Embryonic facial prominence (tissue), 1 donor: ENCODE data around the gene PLOD2.

Experiments
- DNase-seq: peaks from one replicate; pipeline ENCODE4 v3.0.0-alpha.2; 2016; ENCODE audit errors: extremely low spot score

PLOD2 gene

DNA sequence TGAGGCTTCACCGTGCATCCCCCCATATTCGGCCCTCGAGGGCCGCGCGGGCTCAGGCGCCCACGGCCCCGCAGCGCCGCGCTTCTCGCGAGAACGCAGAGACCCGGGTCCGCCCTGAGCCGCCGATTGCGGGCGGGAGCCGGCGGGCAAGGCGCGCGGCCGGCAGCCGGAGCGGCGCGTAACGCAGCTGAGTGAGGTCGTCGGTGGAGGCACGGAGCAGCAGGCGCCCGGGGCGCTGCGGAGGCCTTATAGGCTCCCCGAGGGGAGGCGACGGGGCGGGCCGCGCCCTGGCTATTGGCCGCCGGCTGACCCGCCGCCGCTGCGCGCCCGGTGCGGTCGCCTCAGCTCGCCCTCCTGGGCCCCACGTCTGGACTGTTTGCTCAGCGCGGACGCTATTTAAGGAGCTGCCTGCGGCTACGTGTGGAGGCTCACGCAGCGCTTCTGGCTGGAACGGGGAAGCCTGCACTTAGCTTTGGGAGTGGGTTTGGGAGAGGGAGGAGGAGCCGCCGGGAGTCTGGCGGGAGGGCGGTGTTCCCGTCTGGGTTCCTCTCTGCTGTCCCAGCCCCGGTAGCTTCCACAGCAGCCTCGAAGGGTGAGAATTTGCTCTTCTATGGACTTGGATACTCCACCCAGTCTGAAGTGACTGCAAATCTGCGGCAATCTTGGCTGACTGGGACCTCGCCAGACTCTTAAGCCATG, at the start of gene PLOD2:
TSS of gene PLOD2 (minus strand) at position 221 of the 699 bp plus-strand sequence. CDS start at position 26, 195 bp downstream.
- DNase-seq, result peak; percentile 72

DNA sequence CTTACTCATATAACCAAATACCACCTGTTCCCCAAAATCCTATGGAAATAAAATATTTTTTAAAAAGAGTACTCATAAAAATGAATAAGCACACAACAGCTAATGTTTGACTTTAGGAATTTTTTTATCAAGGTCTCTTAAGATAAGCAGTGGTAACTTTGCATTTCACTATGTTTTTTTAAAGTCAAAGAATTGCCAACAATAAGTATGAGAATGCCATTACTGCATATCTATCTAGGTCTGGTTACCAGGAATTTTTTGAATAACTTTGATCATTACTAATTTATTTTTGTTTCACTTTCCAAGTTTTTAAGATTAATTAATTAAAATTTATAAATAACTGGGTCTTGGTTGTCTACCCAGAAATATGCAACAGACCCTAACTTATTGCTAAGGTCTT, 48.4 kb upstream of the PLOD2 start:
- DNase-seq, result no peak

DNA sequence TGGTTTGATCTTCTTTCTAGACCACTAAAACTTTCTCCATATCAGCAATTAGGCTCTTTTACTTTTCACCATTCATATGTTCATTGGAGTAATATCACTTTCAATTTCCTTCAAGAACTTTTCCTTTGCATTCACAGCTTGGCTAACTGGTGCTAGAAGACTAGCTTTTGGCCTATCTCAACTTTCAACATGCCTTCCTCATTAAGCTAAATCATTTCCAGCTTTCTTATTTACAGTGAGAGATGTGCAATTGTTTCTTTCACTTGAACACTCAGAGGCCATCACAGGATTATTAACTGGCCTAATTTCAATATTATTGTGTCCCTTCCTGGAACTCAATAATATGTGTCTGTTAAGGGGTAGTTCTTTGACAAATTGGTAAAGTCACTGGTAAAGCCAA, 42.8 kb upstream of the PLOD2 start:
- no peak for DNase-seq

DNA sequence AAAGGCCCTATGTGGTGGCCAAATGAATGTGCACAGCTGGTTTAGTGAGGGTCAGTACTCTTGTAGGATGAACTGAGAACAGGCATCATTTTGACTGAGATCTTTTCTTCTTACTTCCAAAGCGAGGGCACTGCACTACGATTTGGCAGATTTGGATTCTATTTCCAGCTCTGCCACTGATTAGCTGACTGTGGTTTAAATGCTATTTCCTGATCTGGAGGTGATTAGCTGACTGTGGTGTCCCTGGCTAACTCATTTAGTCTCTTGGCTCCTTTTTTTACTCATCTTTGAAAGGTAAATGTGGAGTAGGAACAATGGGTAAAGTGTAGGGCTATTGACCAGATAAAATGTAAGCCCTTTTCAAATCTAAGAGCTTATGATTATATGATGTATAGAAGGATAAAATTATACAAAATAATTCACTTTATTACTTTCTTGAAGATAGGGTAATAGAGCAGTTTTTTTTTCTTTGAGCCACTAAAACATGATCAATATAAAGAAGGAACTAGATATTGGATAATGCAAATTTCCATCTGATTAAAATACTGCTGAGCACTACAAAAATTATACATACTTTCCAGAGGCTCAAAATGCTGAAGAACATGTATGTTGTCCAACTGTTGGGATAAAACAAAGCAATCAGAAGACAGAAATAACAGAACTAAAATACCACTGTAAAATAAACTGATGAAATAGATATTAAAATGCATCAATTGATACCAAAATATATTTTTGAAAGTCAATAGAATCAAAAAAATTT, 39.7 kb upstream of the PLOD2 start:
- no peak for DNase-seq

DNA sequence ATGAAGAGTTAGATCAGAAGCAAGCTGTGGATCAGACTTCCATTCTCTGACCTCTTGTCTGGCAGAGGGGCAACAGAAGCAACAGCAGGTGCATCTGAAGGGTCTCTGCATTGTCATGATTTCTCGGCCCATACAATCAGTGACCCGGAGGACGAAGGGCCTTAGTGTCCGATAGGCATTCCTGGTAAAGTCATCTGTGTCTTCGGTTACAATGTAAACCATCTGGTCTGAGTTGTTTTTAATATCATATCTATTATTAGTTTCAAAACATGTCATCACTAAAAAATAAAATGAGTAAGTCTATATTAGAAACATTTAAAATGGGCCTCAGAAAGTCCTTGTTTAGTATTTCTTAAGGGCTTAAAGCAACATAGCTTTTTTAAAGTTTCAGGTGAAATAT, 38.8 kb upstream of the PLOD2 start:
- no peak for DNase-seq

DNA sequence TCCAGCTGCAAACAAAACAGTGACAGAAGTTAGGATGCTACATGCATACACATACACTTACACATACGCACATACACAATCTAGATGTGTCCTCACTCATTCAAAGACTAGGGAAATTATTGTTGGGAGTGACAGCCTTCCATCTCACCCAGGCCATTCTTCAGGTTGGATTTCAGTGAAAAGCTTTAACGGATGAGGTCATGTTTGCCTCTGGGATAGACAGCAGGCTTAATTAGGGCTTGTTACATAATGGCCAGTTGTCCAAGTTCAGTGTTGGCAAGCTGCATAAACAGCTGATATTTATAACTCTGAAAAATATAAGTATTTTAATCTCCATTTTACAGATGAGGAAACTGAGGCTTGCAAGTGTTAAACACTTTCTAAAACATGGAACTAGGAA, 35.8 kb upstream of the PLOD2 start:
- DNase-seq, result no peak

DNA sequence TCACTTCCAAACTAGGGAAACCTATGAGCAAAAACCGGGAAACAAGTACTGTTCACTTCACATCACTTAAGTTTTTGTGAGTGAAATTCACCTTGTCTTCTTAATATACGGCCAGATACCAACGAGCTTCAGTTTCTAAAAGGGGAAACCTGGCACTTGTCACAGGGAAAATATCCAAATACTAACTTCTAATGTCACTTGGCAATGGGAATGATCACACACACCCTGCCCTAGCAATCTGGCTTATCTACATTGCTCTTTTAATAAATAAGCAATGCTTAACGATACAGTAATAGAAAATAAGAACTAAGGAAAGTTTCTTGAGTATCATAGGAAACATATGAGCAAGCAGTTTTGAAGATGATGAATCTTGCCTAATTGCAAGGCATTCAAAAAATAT, 34.6 kb upstream of the PLOD2 start:
- no peak for DNase-seq

DNA sequence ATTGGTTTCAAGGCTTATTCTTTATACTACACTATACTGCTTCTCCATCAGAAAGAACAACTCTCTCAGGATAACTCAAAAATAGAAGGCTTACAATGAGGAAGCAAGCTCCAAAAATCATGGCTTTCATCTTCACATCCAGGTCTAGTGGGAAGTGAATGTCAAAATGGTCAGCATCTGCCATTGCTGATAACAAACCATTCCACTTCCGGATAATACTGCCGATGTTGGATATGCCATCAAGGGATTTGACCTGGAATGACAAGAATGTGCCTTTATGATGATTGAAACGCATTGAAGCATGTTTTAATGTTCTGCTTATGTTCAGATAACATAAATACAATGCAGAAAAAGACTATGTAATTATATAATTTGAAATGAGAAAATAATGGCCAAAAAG, 34.0 kb upstream of the PLOD2 start:
- DNase-seq, result no peak

DNA sequence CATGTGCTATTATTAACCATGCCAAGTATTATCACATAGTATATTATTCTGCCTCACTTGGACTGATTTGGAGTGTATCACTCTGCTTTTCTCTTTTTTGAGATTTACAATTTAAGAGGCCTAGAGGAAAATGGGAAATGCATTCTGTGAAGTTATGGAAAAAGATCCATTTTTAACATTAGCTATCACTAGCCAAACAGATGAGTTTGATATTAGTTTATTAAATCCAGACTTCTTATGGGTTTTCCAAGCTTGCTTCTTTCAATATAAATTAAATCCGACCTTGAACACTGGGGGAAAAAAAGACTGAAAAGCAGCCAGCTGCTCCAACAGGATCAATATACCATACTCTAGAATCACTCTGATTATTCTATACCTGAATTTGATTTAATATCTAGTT, 30.1 kb upstream of the PLOD2 start:
- peak; percentile 14 for DNase-seq

DNA sequence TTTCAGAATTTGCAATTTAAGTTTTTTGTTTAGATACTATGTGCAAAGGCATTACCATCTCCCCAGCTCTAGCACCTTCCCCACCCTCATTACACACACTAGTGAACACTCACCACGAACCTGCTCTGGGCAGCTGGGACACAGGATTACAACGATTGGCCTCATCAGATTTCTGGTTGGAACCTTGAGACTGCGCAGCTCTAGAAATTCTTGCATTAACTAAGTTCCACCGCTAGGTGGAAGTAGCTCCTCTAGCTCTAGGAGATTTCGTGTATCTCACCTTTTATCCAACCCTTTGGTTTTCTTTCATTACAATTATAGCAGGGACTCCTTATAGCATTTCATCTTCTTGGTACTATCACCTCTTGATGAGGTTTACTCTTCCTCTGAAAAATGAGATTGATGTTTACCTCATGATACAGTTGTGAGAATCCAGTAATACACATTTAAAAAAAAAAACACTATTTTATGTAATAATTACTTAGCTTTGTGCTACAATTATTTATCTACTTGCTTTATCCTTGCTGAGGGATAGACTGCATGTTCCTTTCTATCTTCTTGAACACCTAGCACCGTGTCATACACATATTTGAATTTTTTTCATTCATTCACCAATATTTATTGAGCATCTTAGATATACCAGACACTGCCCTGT, 28.7 kb upstream of the PLOD2 start:
- DNase-seq, result no peak

DNA sequence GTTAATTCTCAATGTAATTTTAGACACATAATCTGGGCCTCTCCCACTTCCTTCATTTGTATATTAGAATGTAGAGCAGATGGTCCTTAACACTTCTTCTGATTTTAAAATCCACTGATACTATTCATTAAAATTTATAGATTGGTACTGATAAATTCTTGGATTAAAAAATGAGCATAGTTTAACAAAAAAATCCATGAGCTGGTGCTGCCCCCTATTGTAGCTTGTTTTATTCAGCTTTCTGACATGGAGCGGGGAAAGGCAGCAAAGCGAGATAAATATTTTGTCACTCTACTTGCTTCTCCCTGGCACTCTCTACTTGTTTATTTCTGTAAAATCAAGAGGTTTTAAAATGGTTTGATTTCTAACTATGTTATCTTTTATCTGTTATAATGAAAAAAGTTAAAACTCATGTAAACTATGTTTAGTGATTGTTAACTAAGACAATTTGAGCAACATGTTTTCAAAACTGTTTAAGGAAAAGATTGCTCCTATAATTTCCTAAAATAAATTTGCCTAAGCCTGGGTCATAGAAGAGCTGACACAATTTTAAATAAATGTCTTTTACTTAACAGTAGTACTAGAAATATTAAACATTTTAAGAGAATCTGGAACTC, 26.5 kb upstream of the PLOD2 start:
- no peak for DNase-seq

DNA sequence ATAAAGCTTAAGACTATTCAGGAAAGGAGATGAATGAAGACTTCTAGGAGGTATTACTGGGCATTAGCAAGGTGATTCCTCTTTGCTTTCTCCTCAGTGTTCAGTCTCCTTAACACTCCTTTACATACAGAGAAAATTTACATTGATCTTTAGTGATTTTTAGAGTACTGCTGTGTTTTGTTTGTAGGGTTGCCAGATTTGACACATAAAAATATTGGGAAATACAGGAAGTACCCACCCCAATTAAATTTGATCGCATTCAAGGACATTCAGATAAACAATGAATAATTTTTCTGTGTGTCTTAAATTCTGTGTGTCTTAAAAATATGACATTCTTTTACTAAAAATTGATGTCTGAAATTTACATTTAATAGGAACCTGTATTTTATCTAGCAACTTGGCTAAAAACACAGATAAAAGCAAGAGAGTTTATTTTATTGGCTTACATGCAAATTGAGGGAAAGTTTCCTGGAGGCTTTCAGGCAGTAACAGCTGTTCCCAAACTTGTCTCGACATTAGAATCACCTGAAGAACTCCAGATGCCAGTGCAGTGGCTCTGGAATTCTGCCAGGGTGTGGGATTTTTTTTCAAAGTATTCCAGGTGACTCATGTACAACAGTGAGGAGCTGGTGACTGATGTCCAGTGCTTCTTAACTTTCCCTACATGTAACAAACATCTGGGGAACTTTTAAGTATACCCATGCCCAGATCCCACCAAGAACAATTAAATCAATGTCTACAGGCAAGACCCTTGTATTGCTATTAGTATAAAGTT, 23.4 kb upstream of the PLOD2 start:
- no peak for DNase-seq

DNA sequence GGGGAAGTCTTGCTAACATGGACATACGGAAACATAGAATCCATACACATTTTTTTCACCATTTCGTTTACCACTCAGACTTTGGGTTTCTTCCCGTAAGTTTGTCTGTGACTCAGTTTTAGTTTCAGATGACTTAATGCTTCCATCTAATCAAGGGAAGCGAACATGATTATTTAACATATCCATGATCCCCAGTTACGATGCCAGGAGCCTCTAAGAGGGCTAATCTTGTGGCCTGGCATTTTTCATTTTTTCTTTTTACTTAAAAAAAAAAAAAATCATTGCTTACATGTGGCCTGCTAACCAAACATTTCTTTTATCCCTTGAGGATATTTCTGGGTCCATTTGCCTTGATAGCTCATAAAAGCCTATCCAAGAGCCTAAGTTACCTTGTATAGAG, 20.2 kb upstream of the PLOD2 start:
- DNase-seq, result no peak

DNA sequence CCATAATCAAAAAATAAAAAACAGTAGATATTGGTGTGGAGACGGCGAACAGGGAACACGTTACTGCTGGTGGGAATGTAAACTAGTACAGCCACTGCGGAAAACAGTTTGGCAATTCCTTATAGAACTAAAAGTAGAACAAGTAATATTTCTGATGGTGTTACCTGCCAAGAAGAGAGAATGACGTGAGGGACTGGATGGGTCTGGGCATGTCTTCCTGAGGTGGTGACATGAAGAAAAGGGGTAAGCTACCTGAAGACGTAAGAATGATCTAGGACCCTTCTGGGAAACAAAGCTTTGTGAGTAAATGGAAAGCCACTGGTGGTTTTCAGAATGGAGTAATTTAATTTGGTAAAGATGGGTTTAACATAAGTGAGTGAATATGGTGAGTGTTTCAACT, 19.4 kb upstream of the PLOD2 start:
- no peak for DNase-seq

DNA sequence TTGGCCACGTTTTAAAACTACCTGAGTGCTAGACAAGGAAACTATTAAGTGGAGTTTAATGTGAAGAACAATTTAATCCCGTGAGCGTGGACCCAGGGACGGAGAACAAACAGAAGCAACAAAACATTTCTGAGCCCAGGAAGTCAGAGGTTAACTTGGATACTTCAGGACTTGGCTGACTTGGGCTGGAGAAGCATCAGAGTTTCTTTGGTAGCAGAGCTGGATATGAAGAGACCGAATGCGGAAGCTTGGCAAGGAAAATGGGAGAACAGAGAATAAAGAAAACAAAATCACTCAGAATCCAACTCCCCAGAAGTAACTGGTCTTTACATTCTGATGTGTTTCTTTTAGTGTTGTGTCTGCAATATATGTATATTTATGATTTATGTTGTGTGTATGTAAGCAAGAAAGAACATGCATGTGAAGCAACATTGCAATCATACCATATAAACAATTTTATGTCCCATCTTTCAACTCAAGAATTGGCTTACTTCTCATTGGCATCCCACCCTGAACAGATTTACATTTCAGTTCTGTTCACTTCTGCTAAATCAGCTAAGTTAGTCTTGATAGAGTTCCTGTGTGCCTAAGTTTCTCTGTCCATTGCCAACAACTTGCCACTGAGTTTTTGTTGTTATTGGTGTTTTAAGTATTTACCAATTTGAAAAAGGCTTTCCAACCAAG, 17.2 kb upstream of the PLOD2 start:
- no peak for DNase-seq

DNA sequence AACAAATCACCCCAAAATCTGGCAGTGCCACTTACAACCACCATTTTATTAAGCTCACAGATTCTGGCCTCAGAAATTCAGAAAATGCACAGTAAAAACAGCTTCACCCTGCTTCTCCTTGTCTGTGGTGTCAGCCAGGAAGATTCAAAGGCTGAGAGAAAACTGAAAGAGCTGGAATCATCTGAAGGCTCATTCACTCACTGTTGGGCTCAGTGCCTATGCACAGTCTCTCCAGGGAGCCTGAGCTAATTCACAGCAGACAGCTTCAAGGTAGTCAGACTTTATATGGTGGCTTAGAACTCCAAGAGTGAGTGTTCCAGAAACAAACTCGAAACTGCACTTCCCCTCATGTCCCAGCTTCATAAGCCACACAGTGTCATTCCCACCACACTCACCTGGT, 16.5 kb upstream of the PLOD2 start:
- DNase-seq, result no peak

DNA sequence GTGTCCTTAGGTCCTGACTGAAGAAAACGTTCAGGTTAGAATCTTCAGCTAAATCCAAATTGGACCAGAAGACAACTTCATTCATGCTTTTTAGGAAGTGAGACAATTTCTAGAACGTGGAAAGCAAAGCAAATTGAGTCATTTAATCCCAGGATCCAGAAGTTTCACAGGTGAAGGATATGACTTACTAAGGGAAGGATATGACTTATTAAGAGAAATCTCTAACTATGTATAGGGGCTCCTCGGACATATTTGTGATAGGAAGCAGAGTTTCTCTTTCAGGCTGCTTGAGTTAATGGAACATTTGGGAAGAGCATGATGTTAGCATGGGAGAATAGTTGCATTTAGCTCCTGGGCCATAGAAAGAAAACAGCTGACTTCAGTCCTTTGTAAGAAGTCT, 16.1 kb upstream of the PLOD2 start:
- DNase-seq, result no peak

DNA sequence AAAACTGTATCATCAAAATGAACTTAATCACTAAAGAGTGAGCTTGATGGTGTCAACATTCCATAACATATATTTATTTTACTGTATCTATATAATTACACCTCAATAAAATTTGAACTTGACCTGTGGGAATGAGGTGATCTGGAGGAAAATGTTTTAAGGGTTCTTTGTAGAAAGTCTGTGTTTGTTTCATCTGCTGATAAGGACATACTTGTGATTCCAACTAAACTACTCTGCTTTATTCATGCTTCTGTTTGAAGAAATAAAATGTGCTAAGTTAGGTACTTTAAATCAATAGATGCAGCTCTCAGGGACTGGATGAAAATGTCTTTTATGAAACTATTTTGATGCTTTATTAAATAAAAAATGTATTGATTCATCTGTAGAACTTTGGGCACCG, 11.6 kb upstream of the PLOD2 start:
- DNase-seq, result no peak

DNA sequence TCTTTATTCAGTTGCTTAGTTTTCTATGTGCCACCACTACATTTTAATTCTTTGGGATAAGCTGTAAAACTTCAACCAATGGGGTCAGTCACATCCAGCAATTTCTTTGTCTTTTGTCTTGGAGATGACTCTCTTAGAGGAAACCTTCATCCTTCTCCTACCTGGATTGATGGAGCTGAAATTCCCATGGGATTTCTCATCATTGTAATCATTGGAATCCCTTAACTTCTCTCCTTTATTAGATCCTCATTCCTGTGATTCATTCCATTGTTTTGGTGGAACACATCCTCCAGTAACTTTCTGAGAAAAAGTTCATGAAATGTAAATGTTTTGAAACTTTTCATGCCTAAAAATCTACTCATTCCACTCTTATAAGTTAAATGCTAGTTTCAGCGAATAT, 9.6 kb upstream of the PLOD2 start:
- DNase-seq, result no peak

DNA sequence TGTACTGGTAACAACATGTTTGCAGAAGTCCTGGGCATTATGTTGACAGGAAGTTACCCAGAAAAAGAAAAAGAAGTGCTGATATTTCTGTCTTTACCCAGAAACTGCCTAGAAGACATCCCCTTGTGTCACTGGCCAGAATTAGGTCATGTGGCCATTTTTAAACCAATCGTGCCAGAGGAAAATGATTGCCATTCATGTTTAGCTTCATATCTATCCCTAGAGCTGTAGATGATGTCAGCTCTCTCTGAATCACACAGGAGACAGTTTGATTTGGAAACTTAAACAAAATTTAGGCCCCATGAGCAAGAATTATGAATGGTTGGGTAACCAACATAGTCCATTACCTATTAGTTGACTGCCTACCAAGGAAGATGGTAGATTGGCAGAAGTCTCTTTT, 8.9 kb upstream of the PLOD2 start:
- no peak for DNase-seq

DNA sequence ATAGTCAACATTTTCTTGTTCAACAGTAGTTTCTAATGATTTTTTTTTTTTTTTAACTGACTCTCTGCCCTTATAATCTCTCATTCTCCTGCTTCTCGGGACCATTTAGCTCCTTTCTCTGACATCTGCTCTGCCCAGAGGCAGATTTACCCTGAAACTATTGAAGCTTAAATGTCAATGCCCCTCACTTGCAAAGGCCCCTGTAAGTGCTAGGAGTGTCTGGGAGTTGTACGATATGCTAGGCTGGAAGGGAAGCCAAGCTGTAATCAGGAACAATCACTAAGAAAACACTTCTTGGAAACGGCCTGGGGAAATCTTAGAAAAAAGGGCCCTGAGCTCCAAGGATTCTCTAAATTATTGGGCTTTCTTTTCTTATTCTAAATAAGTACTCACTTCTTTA, 5.8 kb upstream of the PLOD2 start:
- DNase-seq, result no peak
